IPS-18c (cell line): Measurements from ENCODE around the gene GET3.

Experiments used
- H3K4me3 ChIP-seq: 2 replicates; pipeline ENCODE4 v1.7.0; 2013; ENCODE audit warnings: low read depth, mild to moderate bottlenecking, low read length, moderate library complexity; ENCODE audit not compliant: insufficient read depth
- H3K9me3 ChIP-seq: one replicate; pipeline ENCODE4 v1.6.1; 2013; ENCODE audit warnings: mild to moderate bottlenecking, low read length, moderate library complexity; ENCODE audit not compliant: control insufficient read depth, insufficient read depth

Gene GET3

DNA sequence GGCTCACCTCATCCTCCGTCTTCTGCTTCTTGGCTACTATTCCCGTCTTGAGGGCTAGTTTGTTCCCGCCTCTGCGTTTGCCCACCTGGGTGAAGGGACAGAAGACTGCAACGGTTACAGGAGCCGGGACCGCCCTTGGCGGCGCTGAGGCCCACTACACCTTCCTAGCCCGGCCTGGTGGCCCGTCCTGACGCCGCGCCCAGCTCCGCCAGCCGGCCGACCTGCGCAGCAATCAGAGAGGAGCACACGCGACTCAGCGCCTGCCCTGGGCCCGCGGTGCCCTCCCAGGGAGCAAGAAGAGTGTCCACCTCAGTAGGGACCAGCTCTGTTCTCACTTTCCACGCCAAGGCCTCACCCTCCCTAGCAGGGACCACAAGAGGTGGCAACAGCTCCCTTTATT, 6.0 kb upstream of the GET3 start:
- Histone ChIP-seq H3K9me3 (no peaks in the 10 kb centered on the region), H3K4me3 (no peak overlapping the region)

DNA sequence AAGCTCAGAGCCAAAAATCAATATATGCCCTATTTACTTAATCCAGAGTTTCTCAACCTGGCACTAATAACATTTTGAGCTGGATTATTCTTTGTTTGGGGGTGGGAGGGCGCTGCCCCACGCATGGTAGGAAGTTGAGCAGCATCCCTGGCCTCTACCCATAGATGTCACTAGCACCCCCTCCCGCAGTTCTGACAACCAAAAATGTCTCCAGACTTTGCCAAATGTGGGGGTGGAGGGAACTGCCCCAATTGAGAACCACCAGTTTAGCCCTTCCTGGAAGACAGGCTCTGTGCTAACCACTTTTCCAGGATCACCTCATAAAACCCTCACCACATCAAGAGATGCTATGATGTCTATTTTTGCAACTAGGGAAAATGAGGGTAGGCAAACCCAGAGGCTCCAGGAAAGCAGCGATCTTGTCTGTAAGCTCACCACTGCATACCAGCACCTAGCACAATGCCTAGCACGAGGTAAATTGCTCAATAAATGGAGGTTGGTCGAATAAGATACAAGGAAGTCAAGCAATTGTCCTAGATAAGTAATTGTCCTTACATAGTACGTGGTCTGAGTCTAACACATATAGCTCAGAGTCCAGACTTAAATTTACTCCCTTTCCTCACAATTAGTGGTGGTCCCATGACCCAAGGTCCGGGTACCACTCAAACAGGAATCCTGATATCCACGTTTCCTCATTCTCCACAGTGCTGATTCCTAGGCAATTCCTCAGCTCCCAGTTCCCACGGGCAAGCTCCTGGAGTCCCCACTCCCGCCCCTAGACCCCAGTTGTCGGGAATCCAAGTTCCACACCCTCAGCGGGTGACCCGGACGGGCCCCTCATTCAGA, 3.7 kb upstream of the GET3 start:
- Histone ChIP-seq H3K9me3 (no peaks in the 10 kb centered on the region), H3K4me3 (peak overlapping the region; percentile 94)

DNA sequence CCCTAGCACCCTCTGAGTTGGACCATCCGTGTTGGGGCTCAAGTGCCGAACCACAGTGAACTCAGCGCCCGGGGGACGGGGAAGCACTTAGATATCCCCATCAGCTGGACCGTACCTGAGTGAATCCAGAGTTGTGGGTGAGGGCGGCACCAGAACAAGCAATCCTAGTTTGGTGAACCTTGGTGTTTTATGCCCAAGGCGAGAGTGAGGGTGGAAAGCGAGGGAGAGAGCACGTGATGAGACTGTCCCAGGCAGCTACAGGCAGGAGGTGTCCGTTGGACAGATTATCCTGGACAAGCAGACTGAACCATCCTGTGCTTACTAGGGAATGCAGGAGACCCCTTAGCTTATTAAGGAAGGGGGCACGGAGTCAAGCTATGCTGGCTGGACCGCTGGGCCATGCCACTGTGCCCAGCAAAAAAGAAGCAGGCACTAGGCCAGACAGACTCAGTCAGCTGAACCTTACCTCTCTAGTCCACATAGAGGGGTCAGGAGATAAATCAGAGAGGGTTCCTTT, 596 bp downstream of the GET3 start:
- H3K9me3 ChIP-seq: no peaks in the 10 kb centered on the region
- H3K4me3 ChIP-seq: peak overlapping the region; percentile 79

DNA sequence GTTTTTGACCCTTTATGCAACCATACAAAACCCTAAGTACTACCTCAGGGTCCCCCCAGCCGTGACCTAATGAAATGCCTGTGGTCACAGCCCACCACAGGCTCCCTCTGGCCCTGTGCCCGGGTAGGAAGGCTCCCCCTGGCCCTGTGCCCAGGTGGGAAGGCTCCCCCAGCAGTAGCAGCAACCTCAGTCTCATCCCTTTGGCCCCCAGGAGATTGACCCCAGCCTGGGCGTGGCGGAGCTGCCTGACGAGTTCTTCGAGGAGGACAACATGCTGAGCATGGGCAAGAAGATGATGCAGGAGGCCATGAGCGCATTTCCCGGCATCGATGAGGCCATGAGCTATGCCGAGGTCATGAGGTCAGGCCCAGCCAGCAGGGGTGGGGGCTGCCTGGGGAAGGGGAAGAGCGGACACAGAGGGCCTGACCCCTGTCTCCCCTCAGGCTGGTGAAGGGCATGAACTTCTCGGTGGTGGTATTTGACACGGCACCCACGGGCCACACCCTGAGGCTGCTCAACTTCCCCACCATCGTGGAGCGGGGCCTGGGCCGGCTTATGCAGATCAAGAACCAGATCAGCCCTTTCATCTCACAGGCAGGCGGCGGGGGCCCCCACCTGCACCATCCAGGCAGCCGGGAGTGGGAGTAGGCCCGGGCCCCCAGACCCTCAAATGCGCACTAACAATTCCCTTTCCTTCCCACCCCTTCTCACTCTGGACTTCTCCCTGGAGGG, 8.0 kb downstream of the GET3 start:
- no peaks in the 10 kb centered on the region for H3K9me3 ChIP-seq
- H3K4me3 ChIP-seq: no peak overlapping the region

DNA sequence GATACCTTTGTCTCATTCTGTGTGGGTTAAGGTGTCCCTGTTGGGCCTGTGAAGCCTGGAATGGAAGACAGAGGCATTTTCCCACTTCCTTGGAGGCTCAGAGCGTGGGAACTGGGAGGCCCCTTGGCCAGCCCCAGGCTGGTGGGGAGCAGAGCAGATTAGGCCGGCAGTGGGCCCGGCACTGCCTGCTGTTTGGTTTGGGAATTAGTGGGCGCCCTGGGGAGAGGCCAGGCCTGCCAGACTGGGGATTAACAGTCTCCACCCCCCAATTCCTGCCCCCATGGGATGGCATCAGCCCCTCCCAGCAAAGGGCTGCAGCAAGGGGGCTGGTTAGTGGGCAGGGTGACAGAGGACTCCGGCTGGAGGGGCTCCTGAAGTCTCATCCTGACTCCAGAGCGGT, 11.2 kb downstream of the GET3 start:
- Histone ChIP-seq H3K9me3 (no peaks in the 10 kb centered on the region), H3K4me3 (no peak overlapping the region)

DNA sequence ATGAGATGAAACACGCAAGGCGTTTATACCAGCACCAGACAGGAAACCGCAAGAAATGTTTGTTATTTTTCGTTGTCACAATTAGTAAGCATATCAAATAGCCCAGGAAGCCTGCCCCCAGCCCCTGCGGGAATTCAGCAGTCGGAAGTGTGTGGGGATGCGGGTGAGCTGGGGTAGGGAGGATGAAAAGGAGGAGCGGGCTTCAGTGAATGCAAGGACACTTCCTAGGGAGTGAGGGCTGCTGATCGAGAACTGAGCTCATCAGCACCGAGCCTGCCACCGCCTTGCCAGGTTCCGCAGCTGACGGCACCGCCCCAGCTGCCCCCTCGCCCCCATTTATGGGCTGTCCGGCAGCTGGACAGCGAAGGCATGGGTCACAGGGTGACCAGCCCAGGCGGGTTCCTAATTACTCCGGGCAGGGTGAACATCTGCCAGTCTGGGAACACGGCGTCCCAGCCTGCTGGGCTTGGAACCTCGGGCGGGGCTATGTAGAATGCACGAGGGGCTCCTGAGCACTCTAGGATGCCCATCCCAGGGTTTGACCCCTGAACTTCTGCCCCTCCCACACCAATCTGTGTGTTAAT, 12.7 kb downstream of the GET3 start:
- no peaks in the 10 kb centered on the region for H3K9me3 ChIP-seq
- no peak overlapping the region; the same call in 1 of the 2 replicates for H3K4me3 ChIP-seq

DNA sequence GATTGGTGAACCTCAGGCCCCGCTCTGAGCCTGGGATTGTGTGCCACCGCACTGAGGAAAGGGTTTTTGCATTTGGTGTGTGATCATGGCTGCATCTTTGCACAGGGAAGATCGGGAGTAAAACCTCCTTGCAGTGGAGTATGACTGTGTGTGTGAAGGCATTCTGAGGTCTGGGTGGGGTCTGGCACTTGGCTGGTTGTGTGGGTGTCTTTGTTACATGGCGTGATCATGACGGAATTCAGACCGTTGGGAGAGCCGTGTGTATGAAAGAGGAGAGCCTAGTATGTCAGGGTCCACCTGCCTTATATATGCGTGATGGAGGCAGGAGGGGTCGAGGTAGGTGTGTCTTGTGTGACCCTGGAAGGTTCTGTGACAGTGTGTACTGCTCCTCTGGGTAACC, 13.6 kb downstream of the GET3 start:
- Histone ChIP-seq H3K4me3 (peak overlapping the region; percentile 36; the same call in 1 of the 2 replicates), H3K9me3 (no peaks in the 10 kb centered on the region)

DNA sequence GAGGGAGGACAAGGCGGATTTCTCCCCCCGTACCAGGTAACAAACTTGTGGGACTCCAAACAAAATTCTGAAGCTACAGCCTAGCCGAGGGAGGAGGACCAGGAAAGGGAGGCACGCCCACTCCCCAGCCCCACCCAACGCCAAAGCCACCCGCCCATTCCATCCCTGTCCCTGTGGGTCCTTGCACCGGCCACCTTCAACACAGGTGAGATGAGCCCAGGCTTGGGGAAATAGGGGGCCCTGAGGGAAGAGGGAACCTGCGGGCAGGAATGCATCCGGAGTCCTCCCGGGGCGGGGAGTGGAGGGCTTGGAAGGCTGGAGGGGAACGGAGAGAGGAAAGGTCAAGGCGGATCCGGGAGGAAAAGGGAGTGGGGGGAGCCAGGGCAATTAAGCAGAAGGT, 14.3 kb downstream of the GET3 start, which contains the start of gene BEST2:
Gene BEST2 (plus strand): TSS at position 157 of the 400 bp plus-strand sequence. CDS start 802 bp downstream, outside the sequence.
- H3K9me3 ChIP-seq: no peaks in the 10 kb centered on the region
- peak within 1 kb of the TSS; percentile 36 for H3K4me3 ChIP-seq

DNA sequence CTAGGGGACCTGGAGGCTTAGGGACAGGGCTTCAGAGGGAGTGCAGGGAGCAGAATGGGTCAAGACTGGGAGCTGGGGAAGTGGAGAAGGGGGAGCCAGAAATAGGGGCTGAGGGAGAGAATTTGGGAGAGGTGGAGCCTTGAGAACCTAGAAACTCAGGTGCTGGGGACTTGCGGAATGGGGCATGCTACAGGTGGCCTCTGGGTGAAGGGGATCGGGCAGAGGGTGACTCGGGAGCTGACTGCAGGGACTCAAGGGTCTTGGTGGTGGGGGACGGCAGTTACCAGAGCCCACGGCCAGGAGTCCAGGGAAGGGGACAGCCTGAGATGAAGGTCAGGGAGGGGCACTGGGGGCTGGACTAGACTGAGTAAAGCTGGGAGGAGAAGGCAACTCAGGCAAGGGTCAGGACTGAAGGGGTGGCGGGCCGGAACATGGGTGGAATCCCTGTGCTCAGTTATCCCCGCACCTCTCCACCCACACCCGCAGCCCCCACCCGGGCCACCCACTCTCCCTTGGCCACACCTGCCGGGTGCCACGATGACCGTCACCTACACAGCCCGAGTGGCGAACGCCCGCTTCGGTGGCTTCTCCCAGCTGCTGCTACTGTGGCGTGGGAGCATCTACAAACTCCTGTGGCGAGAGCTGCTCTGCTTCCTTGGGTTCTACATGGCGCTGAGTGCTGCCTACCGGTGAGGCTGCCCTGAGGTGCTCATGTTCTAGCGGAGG, 14.9 kb downstream of the GET3 start:
- peak overlapping the region; percentile 36; the same call in 1 of the 2 replicates for H3K4me3 ChIP-seq

DNA sequence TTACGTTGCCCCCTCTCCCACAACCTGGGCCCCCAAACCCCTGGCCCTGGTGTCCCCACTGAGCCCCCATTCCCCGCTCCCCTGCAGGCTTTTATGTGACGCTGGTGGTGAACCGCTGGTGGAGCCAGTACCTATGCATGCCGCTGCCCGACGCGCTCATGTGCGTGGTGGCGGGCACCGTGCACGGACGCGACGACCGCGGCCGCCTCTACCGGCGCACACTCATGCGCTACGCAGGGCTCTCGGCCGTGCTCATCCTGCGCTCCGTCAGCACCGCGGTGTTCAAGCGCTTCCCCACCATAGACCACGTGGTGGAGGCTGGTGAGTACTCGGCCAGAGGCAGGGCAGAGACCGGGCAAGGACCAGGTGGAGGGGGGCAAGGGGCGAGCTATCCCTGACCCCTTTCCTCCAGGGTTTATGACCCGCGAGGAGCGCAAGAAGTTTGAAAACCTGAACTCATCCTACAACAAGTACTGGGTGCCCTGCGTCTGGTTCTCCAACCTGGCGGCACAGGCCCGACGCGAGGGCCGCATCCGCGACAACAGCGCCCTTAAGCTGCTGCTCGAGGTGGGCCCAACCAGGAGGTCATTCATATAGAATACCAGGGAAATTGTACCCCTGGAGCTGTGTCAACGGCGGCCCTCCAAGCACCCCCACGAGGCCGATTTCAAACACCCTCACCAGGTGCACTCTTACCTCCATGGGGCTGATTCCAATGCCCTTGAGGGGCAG, 17.3 kb downstream of the GET3 start:
- Histone ChIP-seq H3K9me3 (no peaks in the 10 kb centered on the region), H3K4me3 (no peak overlapping the region)

More for the DNA sequence above, 14.9 kb downstream of the GET3 start:
- no peaks in the 10 kb centered on the region for H3K9me3 ChIP-seq

DNA sequence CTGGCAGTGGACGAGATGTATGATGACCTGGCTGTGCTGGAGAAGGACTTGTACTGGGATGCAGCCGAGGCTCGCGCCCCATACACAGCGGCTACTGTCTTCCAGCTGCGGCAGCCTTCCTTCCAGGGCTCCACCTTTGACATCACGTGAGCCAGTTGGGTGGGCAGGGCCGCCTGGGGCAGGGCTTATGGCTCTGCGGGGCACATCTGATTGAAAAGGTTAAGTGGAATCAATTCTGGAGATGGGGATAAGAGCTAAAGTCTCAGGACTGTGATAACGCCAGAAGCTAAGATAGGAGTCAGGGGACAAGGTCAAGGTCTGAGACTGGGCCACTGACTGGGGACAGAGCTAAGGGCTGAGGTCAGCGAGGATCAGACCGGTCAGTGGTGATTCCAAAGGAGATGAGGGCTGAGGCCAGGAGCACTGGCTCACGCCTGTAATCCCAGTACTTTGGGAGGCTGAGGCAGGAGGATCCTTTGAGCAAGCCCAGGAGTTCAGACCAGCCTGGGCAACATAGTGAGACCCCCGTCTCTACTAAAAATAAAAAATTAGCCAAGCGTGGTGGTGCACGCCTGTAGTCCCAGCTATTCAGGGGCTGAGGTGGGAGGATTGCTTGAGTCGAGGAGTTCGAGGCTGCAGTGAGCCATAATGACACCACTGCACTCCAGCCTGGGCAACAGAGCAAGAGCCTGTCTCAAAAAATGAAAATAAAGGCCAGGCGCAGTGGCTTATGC, 19.0 kb downstream of the GET3 start:
- Histone ChIP-seq H3K9me3 (no peaks in the 10 kb centered on the region), H3K4me3 (no peak overlapping the region)

DNA sequence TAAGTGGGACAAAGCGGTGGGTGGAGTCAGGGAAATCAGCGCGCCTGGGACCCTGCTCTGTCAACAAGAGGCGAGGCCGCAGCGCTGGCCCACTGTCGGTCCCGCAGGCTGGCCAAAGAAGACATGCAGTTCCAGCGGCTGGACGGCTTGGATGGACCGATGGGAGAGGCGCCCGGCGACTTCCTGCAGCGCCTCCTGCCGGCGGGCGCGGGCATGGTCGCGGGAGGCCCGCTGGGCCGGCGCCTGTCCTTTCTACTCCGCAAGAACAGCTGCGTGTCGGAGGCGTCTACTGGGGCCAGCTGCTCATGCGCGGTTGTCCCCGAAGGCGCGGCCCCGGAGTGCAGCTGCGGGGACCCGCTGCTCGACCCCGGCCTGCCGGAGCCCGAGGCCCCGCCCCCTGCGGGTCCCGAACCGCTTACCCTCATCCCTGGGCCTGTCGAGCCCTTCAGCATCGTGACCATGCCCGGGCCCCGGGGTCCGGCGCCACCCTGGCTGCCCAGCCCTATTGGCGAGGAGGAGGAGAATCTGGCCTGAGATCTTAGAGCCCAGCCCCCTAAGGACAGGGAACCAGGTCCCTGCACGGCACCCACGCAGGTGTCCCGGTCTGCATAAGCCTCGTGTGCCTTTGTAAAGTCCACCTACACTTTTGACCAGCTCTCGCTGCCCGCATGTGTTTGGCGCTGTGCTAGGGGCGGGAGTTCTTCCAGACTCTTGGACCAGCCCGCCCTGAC, 20.4 kb downstream of the GET3 start:
- peak overlapping the region; percentile 38 for H3K4me3 ChIP-seq

DNA sequence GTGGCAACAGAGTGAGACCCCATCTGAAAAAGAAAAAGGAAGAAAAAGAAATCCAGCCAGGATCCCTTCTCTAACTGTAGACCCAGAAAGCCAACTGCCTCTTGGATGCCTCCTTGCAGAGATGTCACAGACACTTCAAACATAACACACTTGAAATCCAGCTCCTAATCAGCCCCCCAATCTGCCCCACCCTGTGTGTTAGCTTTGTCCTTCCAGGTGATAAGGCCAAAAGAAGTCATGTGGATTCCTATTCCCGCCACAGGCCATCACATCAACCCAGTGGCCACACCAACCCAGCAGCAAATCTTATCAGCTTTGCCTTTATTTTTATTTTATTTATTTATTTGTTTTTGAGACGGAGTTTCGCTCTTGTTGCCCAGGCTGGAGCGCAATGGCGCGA, 22.4 kb downstream of the GET3 start:
- Histone ChIP-seq H3K4me3 (no peak overlapping the region), H3K9me3 (no peaks in the 10 kb centered on the region)

More for the DNA sequence above, 20.4 kb downstream of the GET3 start:
- no peaks in the 10 kb centered on the region for H3K9me3 ChIP-seq

DNA sequence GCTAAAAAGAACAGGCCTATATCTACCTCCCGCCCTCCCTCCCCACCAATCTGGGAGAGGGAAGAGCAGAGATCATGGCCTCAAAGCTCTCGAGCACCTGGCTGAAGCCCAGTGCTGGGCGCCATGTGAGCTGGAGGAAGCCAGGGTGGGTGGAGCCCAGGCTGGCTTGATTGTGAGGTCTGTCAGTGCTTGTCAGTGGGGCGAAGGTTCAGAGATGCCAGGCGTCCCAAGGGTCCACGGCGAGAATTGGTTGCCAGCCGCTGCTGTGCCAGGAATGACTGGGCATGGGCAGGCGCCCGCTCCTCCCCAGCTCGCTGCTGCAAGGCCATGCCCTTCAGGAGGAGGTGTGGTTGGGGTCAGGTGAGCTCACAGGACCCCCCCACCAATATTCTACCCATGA, 25.8 kb downstream of the GET3 start:
- H3K9me3 ChIP-seq: no peaks in the 10 kb centered on the region

DNA sequence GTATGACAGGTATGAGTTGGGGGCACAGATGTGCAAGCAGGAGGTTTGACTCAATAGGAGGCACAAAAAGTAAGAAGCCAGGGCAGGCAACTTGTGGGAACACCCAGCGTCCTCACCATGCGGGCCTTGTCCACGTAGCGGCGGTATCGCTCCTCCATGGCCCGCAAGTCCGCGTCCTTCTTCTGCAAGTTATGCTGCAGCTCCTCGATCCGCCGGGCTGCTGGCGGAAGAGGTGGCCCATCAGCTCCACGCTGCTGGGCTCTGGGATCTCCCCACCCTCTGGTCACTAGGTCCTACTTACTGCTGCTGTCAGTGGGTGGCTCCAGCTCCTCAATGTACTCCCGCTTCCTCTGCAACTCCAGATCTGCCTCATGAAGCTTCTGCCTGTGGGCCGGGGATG, 27.4 kb downstream of the GET3 start:
- H3K4me3 ChIP-seq: no peak overlapping the region
- H3K9me3 ChIP-seq: no peaks in the 10 kb centered on the region

More for the DNA sequence above, 25.8 kb downstream of the GET3 start:
- H3K4me3 ChIP-seq: no peak overlapping the region
